ENCODE data around the gene PCDHGA10. TPM values are rescaled to one million over a fixed set of nuclear protein-coding genes. Genes with fewer than 3 reads are reported as not detected.

The PCDHGA10 gene
- total RNA-seq, 1 experiment from 2014 or later = not detected

Other genes starting within 250 kb of the PCDHGA10 start
- not detected in 5 replicates for gene PCDHB7, start 240.3 kb upstream of the PCDHGA10 start, total RNA-seq (2022; extraction: Qiagen RNA extraction; ENCODE audit: low read depth)
- gene PCDHB8, start 235.2 kb upstream of the PCDHGA10 start, total RNA-seq (2022; extraction: Qiagen RNA extraction; ENCODE audit: low read depth) = 0.24 to 0.39 TPM (median 0.32 TPM) in 5 replicates
- gene PCDHB16, start 230.6 kb upstream of the PCDHGA10 start, total RNA-seq (2022; extraction: Qiagen RNA extraction; ENCODE audit: low read depth) = 0.05 to 0.15 TPM (median 0.06 TPM) in 4 of 5 replicates, not detected in the other
- gene PCDHB9, start 225.8 kb upstream of the PCDHGA10 start, total RNA-seq (2022; extraction: Qiagen RNA extraction; ENCODE audit: low read depth) = 0.05 TPM in 1 of 5 replicates, not detected in the others
- 0.05 TPM in 2 of 5 replicates, not detected in the others for gene PCDHB10, start 220.6 kb upstream of the PCDHGA10 start, total RNA-seq (2022; extraction: Qiagen RNA extraction; ENCODE audit: low read depth)
- 0.08 to 0.12 TPM (median 0.10 TPM) in 4 of 5 replicates, not detected in the other for gene PCDHB11, start 213.4 kb upstream of the PCDHGA10 start, total RNA-seq (2022; extraction: Qiagen RNA extraction; ENCODE audit: low read depth)
- not detected in 5 replicates for gene PCDHB12, start 204.3 kb upstream of the PCDHGA10 start, total RNA-seq (2022; extraction: Qiagen RNA extraction; ENCODE audit: low read depth)
- 0.03 to 0.07 TPM (median 0.07 TPM) in 4 of 5 replicates, not detected in the other for gene PCDHB13, start 199.1 kb upstream of the PCDHGA10 start, total RNA-seq (2022; extraction: Qiagen RNA extraction; ENCODE audit: low read depth)
- gene PCDHB14, start 189.6 kb upstream of the PCDHGA10 start, total RNA-seq (2022; extraction: Qiagen RNA extraction; ENCODE audit: low read depth) = 0.02 to 0.13 TPM (median 0.07 TPM) in 5 replicates
- 0.05 to 0.16 TPM (median 0.09 TPM) in 3 of 5 replicates, not detected in the others for gene PCDHB15, start 167.6 kb upstream of the PCDHGA10 start, total RNA-seq (2022; extraction: Qiagen RNA extraction; ENCODE audit: low read depth)
- gene SLC25A2, start 108.9 kb upstream of the PCDHGA10 start, total RNA-seq (2022; extraction: Qiagen RNA extraction; ENCODE audit: low read depth) = not detected in 5 replicates
- 63.2 to 78.4 TPM (median 73.8 TPM) in 5 replicates for gene TAF7, start 92.2 kb upstream of the PCDHGA10 start, total RNA-seq (2022; extraction: Qiagen RNA extraction; ENCODE audit: low read depth)
- gene PCDHGA1, start 82.5 kb upstream of the PCDHGA10 start, total RNA-seq (2022; extraction: Qiagen RNA extraction; ENCODE audit: low read depth) = 0.29 to 0.38 TPM (median 0.32 TPM) in 5 replicates
- 0.45 to 0.72 TPM (median 0.70 TPM) in 5 replicates for gene PCDHGA2, start 74.2 kb upstream of the PCDHGA10 start, total RNA-seq (2022; extraction: Qiagen RNA extraction; ENCODE audit: low read depth)
- gene PCDHGA3, start 69.2 kb upstream of the PCDHGA10 start, total RNA-seq (2022; extraction: Qiagen RNA extraction; ENCODE audit: low read depth) = not detected in 5 replicates
- 1.6 to 2.1 TPM (median 1.9 TPM) in 5 replicates for gene PCDHGB1, start 62.9 kb upstream of the PCDHGA10 start, total RNA-seq (2022; extraction: Qiagen RNA extraction; ENCODE audit: low read depth)
- gene PCDHGA4, start 58.0 kb upstream of the PCDHGA10 start, total RNA-seq (2022; extraction: Qiagen RNA extraction; ENCODE audit: low read depth) = 0.07 to 0.18 TPM (median 0.14 TPM) in 5 replicates
- gene PCDHGB2, start 53.0 kb upstream of the PCDHGA10 start, total RNA-seq (2022; extraction: Qiagen RNA extraction; ENCODE audit: low read depth) = 0.05 to 0.19 TPM (median 0.10 TPM) in 5 replicates
- gene PCDHGA5, start 48.8 kb upstream of the PCDHGA10 start, total RNA-seq (2022; extraction: Qiagen RNA extraction; ENCODE audit: low read depth) = 0.08 to 0.22 TPM (median 0.12 TPM) in 5 replicates
- gene PCDHGB3, start 42.7 kb upstream of the PCDHGA10 start, total RNA-seq (2022; extraction: Qiagen RNA extraction; ENCODE audit: low read depth) = 0.16 to 0.31 TPM (median 0.22 TPM) in 5 replicates
- gene PCDHGA6, start 39.1 kb upstream of the PCDHGA10 start, total RNA-seq (2022; extraction: Qiagen RNA extraction; ENCODE audit: low read depth) = 0.13 to 0.26 TPM (median 0.14 TPM) in 5 replicates
- 0.59 to 1.1 TPM (median 0.95 TPM) in 5 replicates for gene PCDHGA7, start 30.2 kb upstream of the PCDHGA10 start, total RNA-seq (2022; extraction: Qiagen RNA extraction; ENCODE audit: low read depth)
- 0.74 to 1.00 TPM (median 0.79 TPM) in 5 replicates for gene PCDHGB4, start 25.3 kb upstream of the PCDHGA10 start, total RNA-seq (2022; extraction: Qiagen RNA extraction; ENCODE audit: low read depth)
- gene PCDHGA8, start 20.4 kb upstream of the PCDHGA10 start, total RNA-seq (2022; extraction: Qiagen RNA extraction; ENCODE audit: low read depth) = 0.02 to 0.13 TPM (median 0.07 TPM) in 3 of 5 replicates, not detected in the others
- gene PCDHGB5, start 15.0 kb upstream of the PCDHGA10 start, total RNA-seq (2022; extraction: Qiagen RNA extraction; ENCODE audit: low read depth) = 1.9 to 2.7 TPM (median 2.3 TPM) in 5 replicates
- 0.05 to 0.10 TPM (median 0.07 TPM) in 4 of 5 replicates, not detected in the other for gene PCDHGA9, start 10.2 kb upstream of the PCDHGA10 start, total RNA-seq (2022; extraction: Qiagen RNA extraction; ENCODE audit: low read depth)
- 0.07 to 0.16 TPM (median 0.12 TPM) in 5 replicates for gene PCDHGB6, start 5.0 kb upstream of the PCDHGA10 start, total RNA-seq (2022; extraction: Qiagen RNA extraction; ENCODE audit: low read depth)
- 0.03 to 0.06 TPM in 2 of 5 replicates, not detected in the others for gene PCDHGB7, start 4.7 kb downstream of the PCDHGA10 start, total RNA-seq (2022; extraction: Qiagen RNA extraction; ENCODE audit: low read depth)
- 0.03 to 0.07 TPM in 2 of 5 replicates, not detected in the others for gene PCDHGA11, start 8.1 kb downstream of the PCDHGA10 start, total RNA-seq (2022; extraction: Qiagen RNA extraction; ENCODE audit: low read depth)
- gene PCDHGA12, start 17.5 kb downstream of the PCDHGA10 start, total RNA-seq (2022; extraction: Qiagen RNA extraction; ENCODE audit: low read depth) = not detected in 5 replicates
- gene PCDHGC3, start 63.0 kb downstream of the PCDHGA10 start, total RNA-seq (2022; extraction: Qiagen RNA extraction; ENCODE audit: low read depth) = 5.4 to 6.5 TPM (median 5.8 TPM) in 5 replicates
- gene PCDHGC4, start 72.0 kb downstream of the PCDHGA10 start, total RNA-seq (2022; extraction: Qiagen RNA extraction; ENCODE audit: low read depth) = not detected in 5 replicates
- 0.05 to 0.06 TPM in 2 of 5 replicates, not detected in the others for gene PCDHGC5, start 76.1 kb downstream of the PCDHGA10 start, total RNA-seq (2022; extraction: Qiagen RNA extraction; ENCODE audit: low read depth)
- gene DIAPH1, start 206.0 kb downstream of the PCDHGA10 start, total RNA-seq (2022; extraction: Qiagen RNA extraction; ENCODE audit: low read depth) = 90.1 to 106 TPM (median 102 TPM) in 5 replicates
- gene HDAC3, start 223.9 kb downstream of the PCDHGA10 start, total RNA-seq (2022; extraction: Qiagen RNA extraction; ENCODE audit: low read depth) = 43.3 to 53.6 TPM (median 48.3 TPM) in 5 replicates
- 3.9 to 5.5 TPM (median 4.5 TPM) in 5 replicates for gene RELL2, start 224.0 kb downstream of the PCDHGA10 start, total RNA-seq (2022; extraction: Qiagen RNA extraction; ENCODE audit: low read depth)
- gene FCHSD1, start 238.4 kb downstream of the PCDHGA10 start, total RNA-seq (2022; extraction: Qiagen RNA extraction; ENCODE audit: low read depth) = 5.1 to 12.0 TPM (median 10.8 TPM) in 5 replicates